ENCODE measurements around the gene CCNB2. TPM values are rescaled to one million over a fixed set of nuclear protein-coding genes. Genes with fewer than 3 reads are reported as not detected.
"Not testable (repeated sequence)": the region's sequence is repeated elsewhere in the genome, so short reads cannot be mapped to it uniquely, and the experiment has no call there.

The CCNB2 gene
- total RNA-seq, 1 donor from 2014 or later, result 2.1 TPM

GRCh38 chr15:59120937-59121336 is 16.0 kb downstream of the CCNB2 start:
- Histone ChIP-seq H3K36me3 (ENCODE audit: control insufficient read depth, insufficient read depth, low read length) (peaks cover 1% of the 10 kb centered on the region), H3K27me3 (ENCODE audit: control insufficient read depth, insufficient read depth, low read length) (no peaks in the 10 kb centered on the region), H3K4me3 (ENCODE audit: low read depth, low read length) (no peak overlapping the region)
- FAIRE-seq (no peak), DNase-seq (ENCODE audit: low read depth) (no peak)
- TF ChIP-seq CTCF (IDR thresholded peaks at IDR 0.05; ENCODE audit: insufficient read depth, low read length, severe bottlenecking), result no peak

GRCh38 chr15:59124261-59124660 is 19.3 kb downstream of the CCNB2 start:
- TF ChIP-seq CTCF (IDR thresholded peaks at IDR 0.05; ENCODE audit: insufficient read depth, low read length, severe bottlenecking), result no peak
- H3K4me3 ChIP-seq (ENCODE audit: low read depth, low read length), result no peak overlapping the region
- FAIRE-seq, result no peak
- H3K27me3 ChIP-seq (ENCODE audit: control insufficient read depth, insufficient read depth, low read length), result no peaks in the 10 kb centered on the region
- DNase-seq (ENCODE audit: low read depth), result no peak
- H3K36me3 ChIP-seq (ENCODE audit: control insufficient read depth, insufficient read depth, low read length), result no peaks in the 10 kb centered on the region

GRCh38 chr15:59125683-59126082 is 20.7 kb downstream of the CCNB2 start:
- DNase-seq (ENCODE audit: low read depth); H3K36me3 ChIP-seq (ENCODE audit: control insufficient read depth, insufficient read depth, low read length); H3K4me3 ChIP-seq (ENCODE audit: low read depth, low read length); FAIRE-seq; H3K27me3 ChIP-seq (ENCODE audit: control insufficient read depth, insufficient read depth, low read length): not testable (repeated sequence)

DNA sequence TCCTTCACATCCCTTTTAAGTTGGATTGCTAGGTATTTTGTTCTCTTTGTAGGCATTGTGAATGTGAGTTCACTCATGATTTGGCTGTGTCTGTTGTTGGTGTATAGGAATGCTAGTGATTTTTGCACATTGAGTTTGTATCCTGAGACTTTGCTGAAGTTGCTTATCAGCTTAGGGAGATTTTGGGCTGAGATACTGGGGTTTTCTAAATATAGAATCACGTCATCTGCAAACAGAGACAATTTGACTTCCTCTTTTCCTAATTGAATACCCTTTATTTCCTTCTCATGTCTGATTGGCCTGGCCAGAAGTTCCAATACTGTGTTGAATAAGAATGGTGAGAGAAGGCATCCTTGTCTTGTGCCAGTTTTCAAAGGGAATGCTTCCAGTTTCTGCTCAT is 22.3 kb downstream of the CCNB2 start:
- DNase-seq (ENCODE audit: low read depth); H3K27me3 ChIP-seq (ENCODE audit: control insufficient read depth, insufficient read depth, low read length); FAIRE-seq; H3K4me3 ChIP-seq (ENCODE audit: low read depth, low read length); H3K36me3 ChIP-seq (ENCODE audit: control insufficient read depth, insufficient read depth, low read length): not testable (repeated sequence)

GRCh38 chr15:59131456-59131855 is 26.5 kb downstream of the CCNB2 start:
- DNase-seq (ENCODE audit: low read depth), result no peak
- Histone ChIP-seq H3K4me3 (ENCODE audit: low read depth, low read length) (no peak overlapping the region), H3K36me3 (ENCODE audit: control insufficient read depth, insufficient read depth, low read length) (peaks cover 4% of the 10 kb centered on the region)

GRCh38 chr15:59131969-59132562 is 27.1 kb downstream of the CCNB2 start:
- TF ChIP-seq CTCF (IDR thresholded peaks at IDR 0.05; ENCODE audit: insufficient read depth, low read length, severe bottlenecking), result no peak
- H3K4me3 ChIP-seq (ENCODE audit: low read depth, low read length), result no peak overlapping the region
- DNase-seq (ENCODE audit: low read depth) (no peak), FAIRE-seq (no peak)
- peaks cover 7% of the 10 kb centered on the region for H3K36me3 ChIP-seq (ENCODE audit: control insufficient read depth, insufficient read depth, low read length)
- no peaks in the 10 kb centered on the region for H3K27me3 ChIP-seq (ENCODE audit: control insufficient read depth, insufficient read depth, low read length)

More at GRCh38 chr15:59131456-59131855, 26.5 kb downstream of the CCNB2 start:
- no peak for FAIRE-seq
- no peaks in the 10 kb centered on the region for H3K27me3 ChIP-seq (ENCODE audit: control insufficient read depth, insufficient read depth, low read length)
- TF ChIP-seq CTCF (IDR thresholded peaks at IDR 0.05; ENCODE audit: insufficient read depth, low read length, severe bottlenecking), result no peak

DNA sequence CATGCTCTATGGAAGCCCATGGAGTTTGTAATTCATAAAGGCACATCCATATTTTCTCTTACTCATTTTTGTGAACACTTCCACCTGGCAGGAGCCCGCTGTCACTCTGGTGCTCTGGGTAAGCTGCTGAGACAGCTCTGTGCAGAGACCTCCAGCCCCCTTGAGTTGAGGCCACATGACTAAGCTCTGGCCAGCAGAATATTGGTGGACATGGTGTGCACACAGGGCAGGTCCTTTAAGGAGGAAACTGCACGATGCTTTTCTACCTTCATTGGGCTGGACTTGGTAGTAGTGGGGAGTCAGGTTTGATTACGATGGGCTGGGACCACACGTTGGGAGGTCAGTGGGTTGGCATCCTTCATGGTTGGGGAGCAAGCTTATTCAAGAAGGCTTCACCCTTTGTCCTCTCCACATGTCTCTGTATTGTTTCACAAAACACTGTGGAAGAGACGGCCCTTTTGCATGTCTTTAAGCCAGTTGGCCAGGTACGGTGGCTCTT is 29.0 kb downstream of the CCNB2 start:
- no peaks in the 10 kb centered on the region for H3K27me3 ChIP-seq (ENCODE audit: control insufficient read depth, insufficient read depth, low read length)
- TF ChIP-seq CTCF (IDR thresholded peaks at IDR 0.05; ENCODE audit: insufficient read depth, low read length, severe bottlenecking), result no peak
- H3K36me3 ChIP-seq (ENCODE audit: control insufficient read depth, insufficient read depth, low read length), result peaks cover 10% of the 10 kb centered on the region
- FAIRE-seq (peak; percentile 36), DNase-seq (ENCODE audit: low read depth) (no peak)
- no peak overlapping the region for H3K4me3 ChIP-seq (ENCODE audit: low read depth, low read length)

Data from bronchial epithelial cell (primary cell).